Loucy (cell line): ENCODE data around the gene COLEC11.

Source experiments
- H2AFZ ChIP-seq: fragments of 200-600 bp; sonication (generic); 2 replicates; pipeline ENCODE4 v1.6.0; 2016; ENCODE audit warnings: antibody characterized with exemption, mild to moderate bottlenecking, low read length, moderate library complexity
- H3F3A ChIP-seq: fragments of 200-600 bp; 2 replicates; pipeline ENCODE4 v1.6.0; 2016; ENCODE audit warnings: antibody characterized with exemption, low read depth, mild to moderate bottlenecking
- H3K27me3 ChIP-seq: fragments of 200-600 bp; sonication (generic); 2 replicates; pipeline ENCODE4 v1.6.1; 2014; ENCODE audit warnings: low read length, mild to moderate bottlenecking; ENCODE audit not compliant: insufficient read depth, poor library complexity, severe bottlenecking
- H3K36me3 ChIP-seq: fragments of 200-600 bp; sonication (generic); 2 replicates; pipeline ENCODE4 v1.6.1; 2016; ENCODE audit warnings: low read length; ENCODE audit not compliant: insufficient read depth
- H3K4me1 ChIP-seq: fragments of 200-600 bp; sonication (generic); 2 replicates; pipeline ENCODE4 v1.5.1; 2014; ENCODE audit warnings: low read length, mild to moderate bottlenecking; ENCODE audit not compliant: insufficient read depth, poor library complexity, severe bottlenecking
- H3K4me2 ChIP-seq: fragments of 200-600 bp; sonication (generic); 2 replicates; pipeline ENCODE4 v1.6.0; 2014; ENCODE audit warnings: antibody characterized with exemption, low read length, low read depth, mild to moderate bottlenecking; ENCODE audit not compliant: poor library complexity, severe bottlenecking
- H3K4me3 ChIP-seq: fragments of 200-600 bp; sonication (generic); 2 replicates; pipeline ENCODE4 v1.5.1; 2014; ENCODE audit warnings: low read length, mild to moderate bottlenecking, mixed read lengths; ENCODE audit not compliant: poor library complexity, severe bottlenecking
- H3K79me2 ChIP-seq: fragments of 200-600 bp; sonication (generic); 2 replicates; pipeline ENCODE4 v1.6.1; 2014; ENCODE audit warnings: low read length; ENCODE audit not compliant: insufficient read depth
- H3K9ac ChIP-seq: fragments of 200-600 bp; sonication (generic); 2 replicates; pipeline ENCODE4 v1.6.0; 2014; ENCODE audit warnings: mild to moderate bottlenecking, low read depth, low read length, moderate library complexity; ENCODE audit not compliant: poor library complexity, severe bottlenecking
- H3K9me2 ChIP-seq: fragments of 200-600 bp; sonication (generic); replicated peaks from 2 replicates; pipeline ENCODE4 v1.6.1; 2016; ENCODE audit warnings: low read depth, low read length, mixed read lengths
- H3K9me3 ChIP-seq: fragments of 200-600 bp; sonication (generic); 2 replicates; pipeline ENCODE4 v1.6.1; 2014; ENCODE audit warnings: mild to moderate bottlenecking, antibody characterized with exemption, low read length, low read depth; ENCODE audit not compliant: insufficient read depth
- H4K20me1 ChIP-seq: fragments of 200-600 bp; sonication (generic); 2 replicates; pipeline ENCODE4 v1.6.0; 2014; ENCODE audit warnings: antibody characterized with exemption, low read length, mild to moderate bottlenecking; ENCODE audit not compliant: insufficient read depth, poor library complexity, severe bottlenecking
- CTCF ChIP-seq: fragments of 200-600 bp; sonication (generic); conservative IDR thresholded peaks from 2 replicates; pipeline ENCODE4 v1.5.1; 2014; ENCODE audit warnings: mild to moderate bottlenecking, antibody characterized with exemption, low read length
- EZH2phosphoT487 ChIP-seq: fragments of 200-600 bp; IDR thresholded peaks from 2 replicates; pipeline ENCODE4 v1.6.1; 2018; ENCODE audit warnings: antibody characterized with exemption, mild to moderate bottlenecking, moderate library complexity, borderline replicate concordance

COLEC11 gene

DNA sequence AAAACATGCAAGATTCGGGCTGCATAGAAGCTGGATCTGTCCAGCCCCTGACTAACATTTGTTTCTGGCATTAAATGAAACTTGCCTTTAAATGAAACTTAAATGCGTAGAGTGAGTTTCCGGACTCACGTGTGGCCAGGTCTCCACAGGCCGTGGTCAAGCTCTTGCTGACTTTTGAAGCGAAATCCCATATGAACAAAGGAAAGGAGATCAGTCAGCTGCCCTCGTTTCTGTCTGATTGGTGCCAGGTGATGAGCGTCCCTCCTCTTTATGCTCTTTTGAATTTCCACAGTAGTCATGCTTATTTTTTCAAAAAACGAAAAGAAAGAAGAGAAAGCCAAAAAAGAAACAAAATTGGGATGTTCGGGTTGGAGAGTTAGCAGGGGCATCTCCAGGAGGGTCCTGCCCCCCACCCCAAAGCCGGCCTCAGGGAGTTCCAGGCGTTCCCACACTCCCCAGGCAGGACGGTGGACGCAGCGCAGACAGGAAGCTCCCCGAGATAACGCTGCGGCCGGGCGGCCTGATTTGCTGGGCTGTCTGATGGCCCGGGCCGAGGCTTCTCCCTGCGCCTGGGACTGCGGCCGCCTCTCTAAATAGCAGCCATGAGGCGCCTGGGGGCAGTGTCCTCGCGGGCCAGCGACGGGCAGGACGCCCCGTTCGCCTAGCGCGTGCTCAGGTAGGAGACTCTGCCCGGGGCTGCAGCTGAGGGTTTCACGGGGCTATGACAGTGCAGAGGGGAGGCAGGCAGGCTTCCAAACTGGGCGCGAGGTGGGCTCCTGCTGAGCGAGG lies at the start of gene COLEC11:
TSS of gene COLEC11 (plus strand) at position 620 of the 789 bp plus-strand sequence. CDS start 9,229 bp downstream, outside the sequence.
- Histone ChIP-seq H3K27me3 (no peaks in the 10 kb centered on the region), H3K4me2 (no peak within 1 kb of the TSS), H3K9me2 (no peaks in the 10 kb centered on the region), H3K9ac (no peak within 1 kb of the TSS), H3F3A (no peaks in the 10 kb centered on the region), H4K20me1 (no peaks in the 10 kb centered on the region), H3K36me3 (peaks cover 7% of the 10 kb centered on the region; the same call in 1 of the 2 replicates), H3K9me3 (no peaks in the 10 kb centered on the region), H2AFZ (no peak within 1 kb of the TSS), H3K4me3 (no peak within 1 kb of the TSS), H3K79me2 (no peaks in the 10 kb centered on the region), H3K4me1 (no peaks in the 10 kb centered on the region)
- TF ChIP-seq CTCF (no peak), EZH2phosphoT487 (no peak)

DNA sequence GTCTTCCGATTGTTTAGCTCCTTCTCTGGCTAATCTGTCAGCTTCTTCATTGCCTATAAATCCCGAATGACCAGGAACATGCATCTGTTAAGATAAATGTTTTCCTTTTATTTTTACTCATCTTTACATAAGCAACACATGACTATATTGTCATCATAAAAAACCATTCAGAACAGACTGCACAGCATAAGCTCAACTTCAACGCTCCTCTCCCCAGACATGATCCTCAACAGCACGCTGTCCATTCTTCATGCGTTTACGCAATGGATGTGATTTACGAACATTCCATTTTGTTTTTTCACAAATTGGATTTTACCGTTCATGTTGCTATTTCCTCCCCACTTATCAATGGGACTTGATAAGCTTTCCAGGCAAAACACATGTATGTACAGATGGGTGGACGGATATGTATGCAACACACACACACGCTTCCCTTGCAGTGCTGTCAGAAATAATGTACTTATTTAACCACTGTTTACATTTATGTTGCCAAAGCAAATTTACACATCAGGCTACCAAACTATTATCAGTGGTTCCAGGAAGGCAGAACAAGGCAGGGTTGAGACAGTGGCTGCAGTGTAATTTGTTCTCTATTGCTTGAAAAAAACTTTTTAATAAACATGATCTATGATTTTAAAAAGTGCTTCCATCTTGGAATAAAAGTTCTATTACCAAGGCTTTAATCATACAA lies 49.0 kb upstream of the COLEC11 start:
- Histone ChIP-seq H3K27me3 (no peaks in the 10 kb centered on the region), H3K36me3 (peaks cover 86% of the 10 kb centered on the region), H3K9me2 (no peaks in the 10 kb centered on the region), H4K20me1 (peaks cover 2% of the 10 kb centered on the region), H3K4me1 (no peaks in the 10 kb centered on the region), H3K4me2 (no peak overlapping the region), H3F3A (no peaks in the 10 kb centered on the region), H2AFZ (no peak overlapping the region), H3K9me3 (no peaks in the 10 kb centered on the region), H3K79me2 (no peaks in the 10 kb centered on the region), H3K4me3 (no peak overlapping the region), H3K9ac (no peak overlapping the region)
- TF ChIP-seq EZH2phosphoT487, result no peak
- no peak for TF ChIP-seq CTCF

DNA sequence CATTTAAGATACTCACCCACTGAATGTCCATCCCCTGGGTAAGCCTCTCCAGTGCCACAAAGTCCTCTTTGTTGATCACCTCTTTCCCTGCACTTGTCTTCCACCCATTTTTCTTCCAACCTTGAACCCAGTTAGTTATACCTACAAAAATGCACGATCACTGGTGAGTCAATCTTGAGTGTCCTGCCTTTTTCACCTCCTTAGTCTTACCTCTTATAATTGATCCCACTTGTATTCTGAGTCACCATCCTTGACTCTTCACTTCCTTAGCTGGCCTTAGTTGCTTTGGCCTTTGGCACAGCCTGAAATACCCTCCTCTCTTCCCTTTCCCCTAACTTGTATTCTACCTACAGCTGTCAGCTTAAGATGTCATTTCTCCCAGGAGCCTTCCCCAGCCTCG lies 47.0 kb upstream of the COLEC11 start:
- H3K4me3 ChIP-seq, result no peak overlapping the region
- H4K20me1 ChIP-seq, result no peaks in the 10 kb centered on the region
- H3K36me3 ChIP-seq, result peaks cover 83% of the 10 kb centered on the region; the same call in 1 of the 2 replicates

More for the DNA sequence above, 47.0 kb upstream of the COLEC11 start:
- Histone ChIP-seq H3K9ac (no peak overlapping the region), H3K9me3 (no peaks in the 10 kb centered on the region), H2AFZ (no peak overlapping the region), H3K79me2 (no peaks in the 10 kb centered on the region), H3K4me2 (no peak overlapping the region), H3K27me3 (no peaks in the 10 kb centered on the region), H3K4me1 (no peaks in the 10 kb centered on the region), H3K9me2 (no peaks in the 10 kb centered on the region), H3F3A (no peaks in the 10 kb centered on the region)
- TF ChIP-seq EZH2phosphoT487, result no peak
- TF ChIP-seq CTCF, result no peak
